ENCODE measurements around the gene DRC3. TPM values are rescaled to one million over a fixed set of nuclear protein-coding genes. Genes with fewer than 3 reads are reported as not detected.

DRC3 gene
- total RNA-seq, 4 donors from 2014 or later: 0.71 to 4.2 (median 1.4) TPM

GRCh38 chr17:17963694-17964436 is 8.8 kb upstream of the DRC3 start:
- whole genome bisulfite sequencing: 85% methylated on average over 7 of the region's 7 CpGs
- DNase-seq (ENCODE audit: extremely low spot score): no peak
- peaks cover 36 to 69% (median 54%) of the 10 kb centered on the region in 4 donors for H3K4me1 ChIP-seq
- no peaks in the 10 kb centered on the region for H3K36me3 ChIP-seq
- H3K4me3 ChIP-seq: no peak overlapping the region
- no peak overlapping the region for H3K27ac ChIP-seq (replicated peaks in 1 of 4)
- H3K9me3 ChIP-seq: no peaks in the 10 kb centered on the region
- no peaks in the 10 kb centered on the region for H3K27me3 ChIP-seq
- intact Hi-C loops (cut with DNase I): no loop called here
- no peak for TF ChIP-seq POLR2AphosphoS5 (IDR thresholded peaks at IDR 0.05)
- no peak for TF ChIP-seq CTCF (IDR thresholded peaks at IDR 0.05)
- TF ChIP-seq EP300 (IDR thresholded peaks at IDR 0.05): no peak
- TF ChIP-seq POLR2A (IDR thresholded peaks at IDR 0.05; ENCODE audit: low read depth): no peak

- intact Hi-C loops (cut with DNase I): no loop called here
- 87% methylated on average over 4 of the region's 4 CpGs for WGBS
- Histone ChIP-seq H3K4me1 (peaks cover 35 to 69% (median 51%) of the 10 kb centered on the region in 4 donors), H3K27me3 (no peaks in the 10 kb centered on the region), H3K27ac (replicated peaks in 1 of 4) (no peak overlapping the region), H3K36me3 (no peaks in the 10 kb centered on the region), H3K9me3 (no peaks in the 10 kb centered on the region), H3K4me3 (no peak overlapping the region)
- no peak for DNase-seq (ENCODE audit: extremely low spot score)
- TF ChIP-seq POLR2AphosphoS5 (IDR thresholded peaks at IDR 0.05) (no peak), EP300 (IDR thresholded peaks at IDR 0.05) (no peak), CTCF (IDR thresholded peaks at IDR 0.05) (no peak), POLR2A (IDR thresholded peaks at IDR 0.05; ENCODE audit: low read depth) (no peak)
Observed at GRCh38 chr17:17964710-17965109, 8.0 kb upstream of the DRC3 start.

GRCh38 chr17:17965152-17965721 is 7.4 kb upstream of the DRC3 start:
- no peak for TF ChIP-seq POLR2AphosphoS5 (IDR thresholded peaks at IDR 0.05)
- TF ChIP-seq CTCF (IDR thresholded peaks at IDR 0.05): no peak
- TF ChIP-seq POLR2A (IDR thresholded peaks at IDR 0.05; ENCODE audit: low read depth): no peak
- TF ChIP-seq EP300 (IDR thresholded peaks at IDR 0.05): no peak
- intact Hi-C loops (cut with DNase I): no loop called here
- H3K27ac ChIP-seq (replicated peaks in 1 of 4): no peak overlapping the region
- no peaks in the 10 kb centered on the region for H3K36me3 ChIP-seq
- H3K4me1 ChIP-seq: peaks cover 37 to 69% (median 53%) of the 10 kb centered on the region in 4 donors
- H3K9me3 ChIP-seq: no peaks in the 10 kb centered on the region
- H3K4me3 ChIP-seq: no peak overlapping the region
- WGBS: 56% methylated on average over 2 of the region's 2 CpGs
- no peaks in the 10 kb centered on the region for H3K27me3 ChIP-seq
- DNase-seq (ENCODE audit: extremely low spot score): no peak

GRCh38 chr17:17966399-17966798 is 6.3 kb upstream of the DRC3 start:
- Histone ChIP-seq H3K27ac (replicated peaks in 1 of 4) (no peak overlapping the region), H3K36me3 (no peaks in the 10 kb centered on the region), H3K4me3 (no peak overlapping the region), H3K9me3 (no peaks in the 10 kb centered on the region), H3K4me1 (peaks cover 43 to 75% (median 59%) of the 10 kb centered on the region in 4 donors), H3K27me3 (no peaks in the 10 kb centered on the region)
- TF ChIP-seq POLR2AphosphoS5 (IDR thresholded peaks at IDR 0.05) (no peak), EP300 (IDR thresholded peaks at IDR 0.05) (no peak), POLR2A (IDR thresholded peaks at IDR 0.05; ENCODE audit: low read depth) (no peak), CTCF (IDR thresholded peaks at IDR 0.05) (no peak)
- no peak for DNase-seq (ENCODE audit: extremely low spot score)
- 91% methylated on average over 3 of the region's 3 CpGs for WGBS
- intact Hi-C loops (cut with DNase I): no loop called here

Data from esophagus muscularis mucosa (tissue), 4 donors.